GM13977 (cell line): Measurements from ENCODE around the gene ZCCHC24.

Experiments used
- DNase-seq: peaks from one replicate; pipeline ENCODE4 v3.0.0; 2012; ENCODE audit warnings: low spot score
- CTCF ChIP-seq: IDR thresholded peaks from 2 replicates; pipeline ENCODE4 v1.5.1; 2012; ENCODE audit warnings: mild to moderate bottlenecking, control low read depth; ENCODE audit not compliant: insufficient read depth; ENCODE audit errors: extremely low read depth, missing control alignments
- in situ Hi-C: fragments of 300-500 bp; cut with MboI; formaldehyde crosslinking; loops from one replicate; pipeline ENCODE4 v1.12.0; 2022; ENCODE audit warnings: low sequenced_read_pairs, low pct_unique_long_range_greater_than_20kb, mixed read lengths, inconsistent platforms; ENCODE audit not compliant: unreplicated experiment

ZCCHC24 gene

GRCh38 chr10:79381804-79382221, 63.6 kb downstream of the ZCCHC24 start:
- in situ Hi-C loops: no loop called here
- TF ChIP-seq CTCF: no peak
- no peak for DNase-seq

GRCh38 chr10:79380946-79381721, 64.3 kb downstream of the ZCCHC24 start:
- in situ Hi-C loops: no loop called here
- no peak for TF ChIP-seq CTCF
- no peak for DNase-seq

- in situ Hi-C loops: no loop called here
- TF ChIP-seq CTCF: no peak
- peak; percentile 7 for DNase-seq
Observed at GRCh38 chr10:79380125-79380945, 65.1 kb downstream of the ZCCHC24 start.

- no peak for DNase-seq
- TF ChIP-seq CTCF: no peak
- in situ Hi-C loops: no loop called here
Observed at GRCh38 chr10:79379512-79380124, 65.8 kb downstream of the ZCCHC24 start.

GRCh38 chr10:79378647-79379511, 66.5 kb downstream of the ZCCHC24 start:
- TF ChIP-seq CTCF: no peak
- no peak for DNase-seq
- in situ Hi-C loops: no loop called here

GRCh38 chr10:79378383-79378646, 67.1 kb downstream of the ZCCHC24 start:
- TF ChIP-seq CTCF: no peak
- in situ Hi-C loops: no loop called here
- DNase-seq: no peak
